ENCODE measurements around the gene SULT6B1.
A peak's percentile ranks its signal among the peaks of the same experiment; 100 is the strongest.
"Not testable (repeated sequence)": the region's sequence is repeated elsewhere in the genome, so short reads cannot be mapped to it uniquely, and the experiment has no call there.

The SULT6B1 gene

GRCh38 chr2:37196320-37197195 lies 8.1 kb upstream of the SULT6B1 start, which contains the start of gene CEBPZOS:
Gene CEBPZOS (plus strand): TSS chr2:37196496. CDS start chr2:37199705, 3,209 bp downstream.
- peak; percentile 74 for DNase-seq (ENCODE audit: low read depth)

- DNase-seq (ENCODE audit: low read depth) = not testable (repeated sequence)
These were observed 7.4 kb upstream of the SULT6B1 start for GRCh38 chr2:37195862-37196319.

- DNase-seq (ENCODE audit: low read depth) = no peak
These were observed 4.1 kb upstream of the SULT6B1 start for GRCh38 chr2:37192551-37192950.

- DNase-seq (ENCODE audit: low read depth) = no peak
These were observed 3.3 kb upstream of the SULT6B1 start for GRCh38 chr2:37191747-37192146.

- no peak for DNase-seq (ENCODE audit: low read depth)
These were observed 2.8 kb upstream of the SULT6B1 start for GRCh38 chr2:37191253-37191652.

- DNase-seq (ENCODE audit: low read depth) = no peak
These were observed 1.8 kb upstream of the SULT6B1 start for GRCh38 chr2:37190290-37190689.

GRCh38 chr2:37189452-37190153 lies 1.1 kb upstream of the SULT6B1 start:
- peak; percentile 90 for DNase-seq (ENCODE audit: low read depth)

- peak; percentile 86 for DNase-seq (ENCODE audit: low read depth)
These were observed 6.5 kb downstream of the SULT6B1 start for GRCh38 chr2:37181726-37182684.

- no peak for DNase-seq (ENCODE audit: low read depth)
These were observed 7.8 kb downstream of the SULT6B1 start for GRCh38 chr2:37180640-37181039.

GRCh38 chr2:37180006-37180639 lies 8.3 kb downstream of the SULT6B1 start:
- DNase-seq (ENCODE audit: low read depth) = peak; percentile 39

GRCh38 chr2:37173741-37174140 lies 14.7 kb downstream of the SULT6B1 start:
- DNase-seq (ENCODE audit: low read depth) = no peak

GRCh38 chr2:37171624-37171950 lies 16.9 kb downstream of the SULT6B1 start:
- DNase-seq (ENCODE audit: low read depth) = no peak

- peak; percentile 62 for DNase-seq (ENCODE audit: low read depth)
These were observed 20.1 kb downstream of the SULT6B1 start for GRCh38 chr2:37168217-37168981.

- no peak for DNase-seq (ENCODE audit: low read depth)
These were observed 20.8 kb downstream of the SULT6B1 start for GRCh38 chr2:37167636-37168180.

- no peak for DNase-seq (ENCODE audit: low read depth)
These were observed 23.7 kb downstream of the SULT6B1 start for GRCh38 chr2:37164757-37165156.

- DNase-seq (ENCODE audit: low read depth) = peak; percentile 89
These were observed 31.4 kb downstream of the SULT6B1 start, which contains the start of gene EIF2AK2 for GRCh38 chr2:37156857-37157714. Gene EIF2AK2 (minus strand): TSS chr2:37156980. CDS start chr2:37147806, 9,174 bp downstream.

GRCh38 chr2:37156071-37156856 lies 32.2 kb downstream of the SULT6B1 start:
- DNase-seq (ENCODE audit: low read depth) = peak; percentile 67

- no peak for DNase-seq (ENCODE audit: low read depth)
These were observed 33.7 kb downstream of the SULT6B1 start for GRCh38 chr2:37154785-37155184.

Measured in EH (cell line).